Fibroblast of lung (primary cell): ENCODE results near the gene LRRC10. TPM values are rescaled to one million over a fixed set of nuclear protein-coding genes. Genes with fewer than 3 reads are reported as not detected.

Experiments
- DNase-seq, 2 donors: peaks; one replicate each; pipeline versions ENCODE4 v3.0.0 to v3.0.0-alpha.2; 2010; ENCODE audit warnings: low read depth in 2 of 2
- H2AFZ ChIP-seq: 2 replicates; pipeline ENCODE4 v1.5.1; 2012; ENCODE audit warnings: low read length, control low read depth, inconsistent platforms
- H3K27ac ChIP-seq: 2 replicates; pipeline ENCODE4 v1.5.1; 2011; ENCODE audit warnings: low read length, control low read depth; ENCODE audit not compliant: insufficient read depth
- H3K27me3 ChIP-seq: 2 replicates; pipeline ENCODE4 v1.5.1; 2011; ENCODE audit warnings: mild to moderate bottlenecking, low read length; ENCODE audit not compliant: control insufficient read depth, insufficient read depth
- H3K36me3 ChIP-seq: 2 replicates; pipeline ENCODE4 v1.5.1; 2011; ENCODE audit warnings: low read length; ENCODE audit not compliant: control insufficient read depth, insufficient read depth
- H3K4me1 ChIP-seq: 2 replicates; pipeline ENCODE4 v1.5.1; 2011; ENCODE audit warnings: low read length; ENCODE audit not compliant: control insufficient read depth, insufficient read depth; ENCODE audit errors: extremely low read depth
- H3K4me2 ChIP-seq: 2 replicates; pipeline ENCODE4 v1.5.1; 2011; ENCODE audit warnings: low read length, control low read depth; ENCODE audit not compliant: insufficient read depth; ENCODE audit errors: extremely low read depth
- H3K4me3 ChIP-seq, 4 experiments: fragments of 200-600 bp in 1 of 4; sonication (generic) in 1 of 4; replicated peaks in 1 of 4; 2 replicates each; pipeline ENCODE4 v1.5.1; 2011 to 2016; ENCODE audit warnings: low read length in 4 of 4, low read depth in 3 of 4, mild to moderate bottlenecking in 3 of 4, control low read depth in 2 of 4, inconsistent platforms in 1 of 4, mixed read lengths in 1 of 4; ENCODE audit not compliant: insufficient read depth in 1 of 4; ENCODE audit errors: control extremely low read depth in 1 of 4
- H3K79me2 ChIP-seq: 2 replicates; pipeline ENCODE4 v1.5.1; 2012; ENCODE audit warnings: mild to moderate bottlenecking, low read length, inconsistent platforms; ENCODE audit not compliant: control insufficient read depth, insufficient read depth
- H3K9ac ChIP-seq: 2 replicates; pipeline ENCODE4 v1.5.1; 2011; ENCODE audit warnings: mild to moderate bottlenecking, low read length, control low read depth; ENCODE audit not compliant: insufficient read depth
- H3K9me3 ChIP-seq: 2 replicates; pipeline ENCODE4 v1.5.1; 2012; ENCODE audit warnings: low read depth, low read length; ENCODE audit not compliant: control insufficient read depth, insufficient read depth
- H4K20me1 ChIP-seq: 2 replicates; pipeline ENCODE4 v1.5.1; 2011; ENCODE audit warnings: low read length; ENCODE audit not compliant: control insufficient read depth, insufficient read depth; ENCODE audit errors: extremely low read depth
- EZH2 ChIP-seq: IDR thresholded peaks from 2 replicates; pipeline ENCODE4 v1.5.1; 2012; ENCODE audit warnings: low read length, control low read depth, mild to moderate bottlenecking; ENCODE audit errors: missing control alignments
- polyA plus RNA-seq, 2 donors: library from polyadenylated mRNA; depleted of rRNA in 1 of 2; stranded (reverse) in 1 of 2; unstranded in 1 of 2; fragments of >200 nt; gene quantifications; 2 replicates each; pipeline ENCODE4 v1.2.1, GENCODE V29; 2011 to 2012; ENCODE audit warnings: missing spikeins in 1 of 2
- total RNA-seq: library from RNA; depleted of rRNA; stranded (reverse); fragments of >200 nt; gene quantifications from 2 replicates; pipeline ENCODE4 v1.2.1, GENCODE V29; 2014
- TF ChIP-seq, protein P1 (sequence below), 2 donors: IDR thresholded peaks in 1 of 2; conservative IDR thresholded peaks in 1 of 2; 1 replicate in 1 of 2; 2 replicates in 1 of 2; pipeline ENCODE4 v1.5.1; 2011 to 2012; ENCODE audit warnings: low read length in 2 of 2, control low read depth in 1 of 2, inconsistent platforms in 1 of 2, low read depth in 1 of 2, mild to moderate bottlenecking in 1 of 2

The LRRC10 gene
- total and polyA plus RNA-seq, 2 donors (not counting 1 experiment from before 2014, with no cell fraction given) = not detected

GRCh38 chr12:69620077-69620476 lies 9.4 kb upstream of the LRRC10 start:
- no peaks in the 10 kb centered on the region for H3K36me3 ChIP-seq
- no peak overlapping the region for H2AFZ ChIP-seq
- TF ChIP-seq, protein P1, sequence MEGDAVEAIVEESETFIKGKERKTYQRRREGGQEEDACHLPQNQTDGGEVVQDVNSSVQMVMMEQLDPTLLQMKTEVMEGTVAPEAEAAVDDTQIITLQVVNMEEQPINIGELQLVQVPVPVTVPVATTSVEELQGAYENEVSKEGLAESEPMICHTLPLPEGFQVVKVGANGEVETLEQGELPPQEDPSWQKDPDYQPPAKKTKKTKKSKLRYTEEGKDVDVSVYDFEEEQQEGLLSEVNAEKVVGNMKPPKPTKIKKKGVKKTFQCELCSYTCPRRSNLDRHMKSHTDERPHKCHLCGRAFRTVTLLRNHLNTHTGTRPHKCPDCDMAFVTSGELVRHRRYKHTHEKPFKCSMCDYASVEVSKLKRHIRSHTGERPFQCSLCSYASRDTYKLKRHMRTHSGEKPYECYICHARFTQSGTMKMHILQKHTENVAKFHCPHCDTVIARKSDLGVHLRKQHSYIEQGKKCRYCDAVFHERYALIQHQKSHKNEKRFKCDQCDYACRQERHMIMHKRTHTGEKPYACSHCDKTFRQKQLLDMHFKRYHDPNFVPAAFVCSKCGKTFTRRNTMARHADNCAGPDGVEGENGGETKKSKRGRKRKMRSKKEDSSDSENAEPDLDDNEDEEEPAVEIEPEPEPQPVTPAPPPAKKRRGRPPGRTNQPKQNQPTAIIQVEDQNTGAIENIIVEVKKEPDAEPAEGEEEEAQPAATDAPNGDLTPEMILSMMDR (conservative IDR thresholded peaks at IDR 0.05 in 1 of 2, IDR thresholded peaks at IDR 0.05 in 1 of 2; ENCODE audit: low read depth in 1 of 2, low read length in 2 of 2) = no peak
- no peak for TF ChIP-seq EZH2
- H3K27me3 ChIP-seq = peaks cover 13% of the 10 kb centered on the region
- no peak overlapping the region for H3K4me2 ChIP-seq
- H4K20me1 ChIP-seq = no peaks in the 10 kb centered on the region
- no peak overlapping the region for H3K4me3 ChIP-seq
- H3K9me3 ChIP-seq = no peaks in the 10 kb centered on the region
- no peak overlapping the region for H3K27ac ChIP-seq
- no peak for DNase-seq
- H3K4me1 ChIP-seq = no peaks in the 10 kb centered on the region
- no peaks in the 10 kb centered on the region for H3K79me2 ChIP-seq
- no peak overlapping the region for H3K9ac ChIP-seq

DNA sequence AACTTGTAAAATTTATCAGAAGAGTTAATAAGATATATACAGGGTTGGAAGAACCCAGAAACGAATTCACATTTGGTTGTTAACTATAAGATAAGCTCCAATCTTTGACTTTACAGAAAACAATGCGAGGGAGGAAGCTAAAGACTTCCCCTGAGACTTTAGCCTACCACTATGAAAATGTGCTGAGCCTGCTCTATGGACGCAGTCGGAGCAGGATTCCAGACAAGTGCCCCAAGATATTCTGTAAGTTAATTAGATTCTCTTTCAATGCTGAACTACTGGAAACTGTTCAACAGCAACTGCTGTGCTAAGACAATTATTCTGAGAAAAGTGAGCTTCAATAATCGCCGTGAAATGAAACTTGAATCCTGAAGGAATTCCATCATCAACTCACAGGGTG lies 8.3 kb upstream of the LRRC10 start:
- no peak overlapping the region for H3K4me3 ChIP-seq
- TF ChIP-seq, protein P1 (conservative IDR thresholded peaks at IDR 0.05 in 1 of 2, IDR thresholded peaks at IDR 0.05 in 1 of 2; ENCODE audit: low read depth in 1 of 2, low read length in 2 of 2) = no peak
- no peak for TF ChIP-seq EZH2
- no peaks in the 10 kb centered on the region for H3K79me2 ChIP-seq

GRCh38 chr12:69616025-69616424 lies 5.3 kb upstream of the LRRC10 start:
- Histone ChIP-seq H4K20me1 (no peaks in the 10 kb centered on the region), H3K36me3 (no peaks in the 10 kb centered on the region), H3K9me3 (no peaks in the 10 kb centered on the region), H3K79me2 (no peaks in the 10 kb centered on the region), H3K9ac (no peak overlapping the region), H3K27me3 (peaks cover 4% of the 10 kb centered on the region), H3K27ac (no peak overlapping the region), H2AFZ (no peak overlapping the region), H3K4me3 (no peak overlapping the region), H3K4me1 (no peaks in the 10 kb centered on the region), H3K4me2 (no peak overlapping the region)
- TF ChIP-seq, protein P1 (conservative IDR thresholded peaks at IDR 0.05 in 1 of 2, IDR thresholded peaks at IDR 0.05 in 1 of 2; ENCODE audit: low read depth in 1 of 2, low read length in 2 of 2) = no peak
- TF ChIP-seq EZH2 = no peak
- no peak for DNase-seq

More for the DNA sequence above, 8.3 kb upstream of the LRRC10 start:
- no peak overlapping the region for H3K4me2 ChIP-seq
- H2AFZ ChIP-seq = no peak overlapping the region
- H3K9ac ChIP-seq = no peak overlapping the region
- no peaks in the 10 kb centered on the region for H3K9me3 ChIP-seq
- H3K4me1 ChIP-seq = no peaks in the 10 kb centered on the region
- DNase-seq = no peak
- H3K27ac ChIP-seq = no peak overlapping the region
- H3K36me3 ChIP-seq = no peaks in the 10 kb centered on the region
- H4K20me1 ChIP-seq = no peaks in the 10 kb centered on the region
- H3K27me3 ChIP-seq = peaks cover 13% of the 10 kb centered on the region
